ENCODE results near the gene PREX1. TPM values are rescaled to one million over a fixed set of nuclear protein-coding genes. Genes with fewer than 3 reads are reported as not detected.

PREX1 gene
- total RNA-seq, 1 donor from 2014 or later, result 78.2 TPM

GRCh38 chr20:48662711-48663110 is 165.1 kb downstream of the PREX1 start:
- Histone ChIP-seq H3K9me3 (no peaks in the 10 kb centered on the region), H3K36me3 (peaks cover 41% of the 10 kb centered on the region), H3K4me1 (peaks cover 6% of the 10 kb centered on the region), H3K27me3 (ENCODE audit: low read depth) (no peaks in the 10 kb centered on the region), H3K27ac (no peak overlapping the region), H3K4me3 (no peak overlapping the region)
- DNase-seq (no peak), ATAC-seq (no peak)
- intact Hi-C loops (cut with DNase I), result no loop called here
- TF ChIP-seq CTCF (IDR thresholded peaks at IDR 0.05), result no peak

- Histone ChIP-seq H3K27me3 (ENCODE audit: low read depth) (no peaks in the 10 kb centered on the region), H3K4me1 (peaks cover 6% of the 10 kb centered on the region), H3K9me3 (no peaks in the 10 kb centered on the region), H3K27ac (no peak overlapping the region), H3K36me3 (peaks cover 45% of the 10 kb centered on the region), H3K4me3 (no peak overlapping the region)
- no peak for TF ChIP-seq CTCF (IDR thresholded peaks at IDR 0.05)
- intact Hi-C loops (cut with DNase I), result no loop called here
- no peak for DNase-seq
- ATAC-seq, result no peak
These were observed 166.0 kb downstream of the PREX1 start for GRCh38 chr20:48661575-48662455.

GRCh38 chr20:48660788-48661187 is 167.0 kb downstream of the PREX1 start:
- Histone ChIP-seq H3K36me3 (peaks cover 49% of the 10 kb centered on the region), H3K27ac (no peak overlapping the region), H3K4me1 (peaks cover 6% of the 10 kb centered on the region), H3K4me3 (no peak overlapping the region), H3K9me3 (no peaks in the 10 kb centered on the region), H3K27me3 (ENCODE audit: low read depth) (no peaks in the 10 kb centered on the region)
- ATAC-seq (no peak), DNase-seq (no peak)
- TF ChIP-seq CTCF (IDR thresholded peaks at IDR 0.05), result no peak
- intact Hi-C loops (cut with DNase I), result no loop called here

GRCh38 chr20:48659858-48660257 is 167.9 kb downstream of the PREX1 start:
- Histone ChIP-seq H3K27ac (no peak overlapping the region), H3K4me1 (peaks cover 6% of the 10 kb centered on the region), H3K9me3 (no peaks in the 10 kb centered on the region), H3K36me3 (peaks cover 56% of the 10 kb centered on the region), H3K27me3 (ENCODE audit: low read depth) (no peaks in the 10 kb centered on the region), H3K4me3 (no peak overlapping the region)
- ATAC-seq (no peak), DNase-seq (no peak)
- no peak for TF ChIP-seq CTCF (IDR thresholded peaks at IDR 0.05)
- intact Hi-C loops (cut with DNase I), result loop anchor here (5.0 kb wide), 1 partner anchor 242 kb away; no protein-coding TSS in a partner anchor

GRCh38 chr20:48658505-48658904 is 169.3 kb downstream of the PREX1 start:
- intact Hi-C loops (cut with DNase I), result loop anchor here (5.0 kb wide), 1 partner anchor 244 kb away; no protein-coding TSS in a partner anchor

More at GRCh38 chr20:48658505-48658904, 169.3 kb downstream of the PREX1 start:
- no peak overlapping the region for H3K27ac ChIP-seq
- DNase-seq, result no peak
- no peaks in the 10 kb centered on the region for H3K9me3 ChIP-seq
- no peak for TF ChIP-seq CTCF (IDR thresholded peaks at IDR 0.05)
- no peaks in the 10 kb centered on the region for H3K27me3 ChIP-seq (ENCODE audit: low read depth)
- H3K4me3 ChIP-seq, result no peak overlapping the region
- peaks cover 6% of the 10 kb centered on the region for H3K4me1 ChIP-seq
- peaks cover 69% of the 10 kb centered on the region for H3K36me3 ChIP-seq
- no peak for ATAC-seq

Measured in lower lobe of right lung (tissue), 2 donors.